ENCODE measurements around the gene ZNF784.

- TF ChIP-seq REST (IDR thresholded peaks at IDR 0.05; ENCODE audit: low read depth) (no peak), MAX (IDR thresholded peaks at IDR 0.05) (no peak), CREB1 (IDR thresholded peaks at IDR 0.05; ENCODE audit: low read depth) (no peak), EP300 (IDR thresholded peaks at IDR 0.05; ENCODE audit: borderline replicate concordance) (no peak), TAF1 (IDR thresholded peaks at IDR 0.05; ENCODE audit: low read depth) (no peak), YY1 (IDR thresholded peaks at IDR 0.05; ENCODE audit: low read depth) (no peak), USF1 (IDR thresholded peaks at IDR 0.05) (no peak), ZBTB7A (IDR thresholded peaks at IDR 0.05; ENCODE audit: low read depth) (no peak), TEAD4 (IDR thresholded peaks at IDR 0.05) (no peak), RAD21 (IDR thresholded peaks at IDR 0.05; ENCODE audit: low read depth) (no peak), CEBPB (IDR thresholded peaks at IDR 0.05) (no peak), TCF12 (IDR thresholded peaks at IDR 0.05; ENCODE audit: low read depth) (no peak), EGR1 (IDR thresholded peaks at IDR 0.05) (no peak), FOXM1 (IDR thresholded peaks at IDR 0.05; ENCODE audit: borderline replicate concordance, low read depth) (no peak)
These were observed 9.5 kb upstream of the ZNF784 start for GRCh38 chr19:55633861-55634260.

All from Ishikawa (cell line).